Activated CD8-positive, alpha-beta memory T cell treated with anti-CD3 and anti-CD28 coated beads for 4 hours (primary cell): Measurements from ENCODE around the gene ROPN1L.
"Not testable (repeated sequence)": the region's sequence is repeated elsewhere in the genome, so short reads cannot be mapped to it uniquely, and the experiment has no call there.

ENCODE experiments used
- DNase-seq, 2 donors: peaks; one replicate each; pipeline ENCODE4 v3.0.0-alpha.2; 2020; ENCODE audit warnings: low read depth in 2 of 2

Gene ROPN1L

GRCh38 chr5:10501554-10502075 is 59.9 kb downstream of the ROPN1L start:
- no peak for DNase-seq

DNA sequence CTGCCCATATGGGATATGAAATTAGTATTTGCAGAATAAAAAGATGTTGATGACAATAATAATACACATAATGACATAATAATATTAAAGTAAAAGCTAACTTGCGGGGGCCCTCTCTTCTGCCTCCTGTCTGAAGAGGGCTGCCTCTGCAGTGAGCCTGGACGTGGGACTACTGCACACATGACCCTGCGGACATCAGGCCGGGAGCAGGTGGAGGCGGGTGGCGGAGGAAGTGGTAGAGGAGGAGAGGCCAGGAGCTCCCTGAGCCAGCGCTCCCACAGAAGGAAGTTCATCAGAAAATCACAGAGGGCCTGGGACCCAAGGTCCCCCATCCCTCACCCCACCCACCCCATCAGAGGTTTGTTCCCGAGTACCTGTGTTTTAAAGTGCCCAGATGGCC is 60.5 kb downstream of the ROPN1L start:
- no peak for DNase-seq

- DNase-seq, result no peak
These were observed 60.9 kb downstream of the ROPN1L start for GRCh38 chr5:10502578-10502977.

GRCh38 chr5:10503321-10503720 is 61.6 kb downstream of the ROPN1L start:
- no peak for DNase-seq

DNA sequence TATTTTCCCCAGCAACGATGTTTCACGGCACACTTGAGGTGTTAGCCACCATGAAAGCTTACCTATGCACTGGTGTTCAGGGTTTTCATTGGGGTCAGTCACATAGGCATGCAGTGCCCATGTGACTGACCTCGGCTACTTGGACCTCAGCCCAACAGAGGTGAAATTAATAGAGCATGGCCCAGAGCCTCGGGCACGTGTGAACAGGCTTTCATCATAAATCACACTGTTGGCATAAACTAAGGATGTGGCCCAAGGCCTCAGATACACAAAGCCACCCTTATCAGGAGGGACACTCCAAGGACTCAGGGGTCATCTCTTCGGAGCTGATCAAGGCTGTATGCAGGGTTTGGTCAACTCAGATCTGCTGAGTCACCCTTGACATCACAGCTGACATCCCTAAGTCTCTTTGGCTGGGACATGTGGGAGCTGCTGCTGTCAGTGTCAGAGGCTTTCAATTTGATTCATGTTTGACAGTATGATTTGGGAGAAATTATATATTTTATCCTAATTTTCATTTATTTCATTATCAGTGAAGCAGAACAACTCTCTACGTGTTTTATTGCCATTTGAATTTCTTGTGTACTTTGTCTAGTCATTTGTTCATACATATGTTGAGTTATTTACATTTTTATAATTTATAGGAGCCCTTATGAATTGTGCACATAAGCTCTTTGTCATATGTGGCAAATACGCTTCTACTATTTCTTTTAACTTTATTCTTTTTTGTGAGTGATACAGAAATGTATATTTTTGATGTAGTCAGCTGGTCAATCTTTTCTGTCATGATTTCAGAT is 62.5 kb downstream of the ROPN1L start:
- DNase-seq, result no peak

- no peak for DNase-seq
These were observed 63.9 kb downstream of the ROPN1L start for GRCh38 chr5:10505517-10506095.

GRCh38 chr5:10506535-10506934 is 64.9 kb downstream of the ROPN1L start:
- DNase-seq, result no peak

DNA sequence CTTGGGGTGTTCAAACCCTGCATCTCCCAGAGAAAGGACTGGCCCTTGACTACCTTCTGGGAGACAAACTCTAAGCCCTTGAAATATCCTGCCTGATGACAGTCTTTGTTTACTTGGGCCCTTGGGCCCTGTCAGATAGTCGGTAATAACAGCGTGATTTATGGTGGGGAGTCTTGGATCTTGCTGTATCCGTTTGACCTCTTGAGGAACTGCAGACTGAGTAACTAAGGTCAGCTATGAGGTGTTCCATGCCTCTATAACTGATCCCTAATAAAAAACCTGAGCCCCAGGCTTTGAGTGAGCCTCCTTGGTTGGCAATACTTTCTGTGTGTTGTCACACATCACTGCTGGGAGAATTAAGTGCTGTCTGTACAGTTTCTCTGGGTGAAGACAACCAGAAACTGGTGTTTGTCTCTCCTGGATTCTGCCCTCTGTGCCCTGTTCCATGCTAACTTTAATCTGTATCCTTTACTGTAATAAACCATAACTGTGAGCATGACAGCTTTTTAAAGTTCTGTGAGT is 66.0 kb downstream of the ROPN1L start:
- no peak for DNase-seq

DNA sequence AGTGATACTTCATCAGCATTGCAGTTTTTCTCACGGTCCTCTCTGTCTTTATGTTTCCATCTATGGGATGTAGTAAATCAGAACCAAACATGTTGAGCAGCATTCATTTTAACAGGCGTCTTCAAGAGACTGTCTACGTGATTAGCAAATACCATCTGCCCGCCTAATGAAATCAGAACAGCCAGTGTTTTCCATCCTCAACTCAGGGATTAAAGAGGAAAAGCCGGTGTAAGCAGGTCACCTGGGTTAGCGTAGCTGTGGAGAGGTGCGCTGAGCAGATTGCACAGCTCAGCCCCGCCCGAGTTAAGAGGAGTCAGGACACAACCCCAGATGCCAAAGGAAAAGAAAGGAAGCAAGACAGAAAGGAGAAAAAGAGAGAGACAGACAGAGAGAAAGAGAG is 67.9 kb downstream of the ROPN1L start:
- no peak for DNase-seq

DNA sequence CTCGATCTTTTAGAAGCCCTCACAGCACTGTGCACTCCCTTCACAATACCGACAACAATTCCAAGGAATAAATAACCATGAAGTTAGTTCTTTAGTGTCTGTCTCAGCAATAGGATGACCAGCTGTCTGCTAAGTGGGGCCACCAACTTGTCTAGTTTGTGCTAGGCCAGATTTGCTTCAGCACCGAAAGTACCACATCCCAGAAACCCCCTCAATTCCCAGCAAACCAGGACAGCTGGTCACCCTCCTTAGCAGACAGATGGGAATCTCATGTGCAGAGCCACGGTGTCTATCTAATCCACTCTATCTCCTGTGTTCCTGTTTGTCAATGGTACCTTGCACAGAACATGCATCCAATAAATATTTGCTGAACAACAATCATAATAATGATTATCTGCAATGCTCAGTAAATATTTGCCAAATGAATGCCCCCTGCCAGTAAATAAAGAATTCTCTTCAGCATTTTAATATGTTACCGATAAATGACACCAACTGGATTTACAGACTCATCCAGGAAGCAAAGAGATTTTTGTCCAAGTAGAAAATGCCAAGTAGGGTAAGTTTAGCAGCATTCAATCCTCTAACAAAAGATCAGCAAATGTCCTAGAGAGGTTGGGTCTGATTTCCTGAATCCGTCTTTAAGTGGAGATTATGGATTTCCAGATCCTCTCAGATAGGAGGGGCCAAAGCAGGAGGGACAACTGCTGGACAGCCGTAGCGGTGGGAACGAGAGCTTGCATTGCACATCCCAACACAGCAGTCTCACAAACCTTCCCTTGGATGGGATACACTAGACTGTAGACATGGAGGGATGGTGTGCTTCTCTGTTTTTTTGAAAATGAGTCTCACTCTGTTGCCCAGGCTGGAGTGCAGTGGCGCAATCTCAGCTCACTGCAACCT is 70.3 kb downstream of the ROPN1L start:
- no peak for DNase-seq

GRCh38 chr5:10513501-10514442 is 72.1 kb downstream of the ROPN1L start:
- no peak for DNase-seq

DNA sequence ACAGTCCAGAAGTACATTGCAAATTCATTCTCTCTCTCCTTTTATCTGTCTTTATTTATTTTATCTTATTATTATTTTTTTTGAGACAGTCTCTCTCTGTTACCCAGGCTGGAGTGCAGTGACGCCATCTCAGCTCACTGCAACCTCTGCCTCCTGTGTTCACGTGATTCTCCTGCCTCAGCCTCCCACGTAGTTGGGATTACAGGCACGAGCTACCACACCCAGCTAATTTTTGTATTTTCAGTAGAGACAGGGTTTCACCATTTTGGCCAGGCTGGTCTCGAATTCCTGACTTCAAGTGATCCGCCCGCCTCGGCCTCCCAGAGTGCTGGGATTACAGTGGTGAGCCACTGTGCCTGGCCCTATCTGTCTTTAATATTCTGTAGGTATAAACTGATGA is 72.9 kb downstream of the ROPN1L start:
- DNase-seq, result not testable (repeated sequence)
